ENCODE results near the gene ORMDL3.

DNA sequence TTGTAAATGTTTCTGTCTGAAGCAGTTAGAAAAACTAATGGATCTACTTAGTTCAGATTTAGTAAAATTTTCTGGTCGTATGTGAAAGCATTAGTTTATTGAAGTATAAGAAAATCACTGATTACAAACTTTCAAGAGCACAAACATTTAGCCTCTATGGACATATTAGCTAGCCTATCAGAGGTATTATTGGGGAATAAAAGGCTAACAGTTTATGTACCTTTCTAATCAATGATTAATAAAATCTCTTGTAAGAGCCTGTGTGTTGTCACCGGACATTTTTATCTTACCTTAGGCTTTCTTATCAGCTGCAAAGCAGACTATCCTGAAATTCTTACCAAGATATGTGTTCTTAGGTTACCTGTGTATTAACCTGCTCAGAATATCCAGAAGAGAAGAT is 38.2 kb downstream of the ORMDL3 start:
- no peak for TF ChIP-seq ZNF384 (IDR thresholded peaks at IDR 0.05)
- TF ChIP-seq SP1 (IDR thresholded peaks at IDR 0.05), result no peak
- TF ChIP-seq ARNT (IDR thresholded peaks at IDR 0.05), result no peak
- no peak for TF ChIP-seq HDGF (IDR thresholded peaks at IDR 0.05; ENCODE audit: borderline replicate concordance)
- TF ChIP-seq TARDBP (IDR thresholded peaks at IDR 0.05), result no peak
- no peak for TF ChIP-seq NFRKB (IDR thresholded peaks at IDR 0.05)
- TF ChIP-seq ELF4 (IDR thresholded peaks at IDR 0.05), result no peak
- no peak for TF ChIP-seq SUZ12 (IDR thresholded peaks at IDR 0.05)
- TF ChIP-seq CTBP1 (IDR thresholded peaks at IDR 0.05; ENCODE audit: borderline replicate concordance), result no peak
- TF ChIP-seq, protein P1, sequence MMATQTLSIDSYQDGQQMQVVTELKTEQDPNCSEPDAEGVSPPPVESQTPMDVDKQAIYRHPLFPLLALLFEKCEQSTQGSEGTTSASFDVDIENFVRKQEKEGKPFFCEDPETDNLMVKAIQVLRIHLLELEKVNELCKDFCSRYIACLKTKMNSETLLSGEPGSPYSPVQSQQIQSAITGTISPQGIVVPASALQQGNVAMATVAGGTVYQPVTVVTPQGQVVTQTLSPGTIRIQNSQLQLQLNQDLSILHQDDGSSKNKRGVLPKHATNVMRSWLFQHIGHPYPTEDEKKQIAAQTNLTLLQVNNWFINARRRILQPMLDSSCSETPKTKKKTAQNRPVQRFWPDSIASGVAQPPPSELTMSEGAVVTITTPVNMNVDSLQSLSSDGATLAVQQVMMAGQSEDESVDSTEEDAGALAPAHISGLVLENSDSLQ (IDR thresholded peaks at IDR 0.05), result no peak
